ENCODE measurements around the gene SLC22A31.

DNA sequence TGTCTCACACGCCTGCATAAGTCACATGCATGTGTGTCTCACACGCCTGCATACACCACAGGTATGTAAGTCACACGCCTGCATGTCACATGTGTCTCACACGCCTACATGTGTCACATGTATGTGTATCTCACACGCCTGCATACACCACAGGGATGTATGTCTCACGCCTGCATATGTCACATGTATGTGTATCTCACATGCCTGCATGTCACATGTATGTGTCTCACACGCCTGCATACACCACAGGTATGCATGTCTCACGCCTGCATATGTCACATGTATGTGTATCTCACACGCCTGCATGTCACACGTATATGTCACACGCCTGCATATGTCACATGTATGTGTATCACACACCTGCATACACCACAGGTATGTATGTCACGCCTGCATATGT, 42.6 kb downstream of the SLC22A31 start:
- TF ChIP-seq, protein P1, sequence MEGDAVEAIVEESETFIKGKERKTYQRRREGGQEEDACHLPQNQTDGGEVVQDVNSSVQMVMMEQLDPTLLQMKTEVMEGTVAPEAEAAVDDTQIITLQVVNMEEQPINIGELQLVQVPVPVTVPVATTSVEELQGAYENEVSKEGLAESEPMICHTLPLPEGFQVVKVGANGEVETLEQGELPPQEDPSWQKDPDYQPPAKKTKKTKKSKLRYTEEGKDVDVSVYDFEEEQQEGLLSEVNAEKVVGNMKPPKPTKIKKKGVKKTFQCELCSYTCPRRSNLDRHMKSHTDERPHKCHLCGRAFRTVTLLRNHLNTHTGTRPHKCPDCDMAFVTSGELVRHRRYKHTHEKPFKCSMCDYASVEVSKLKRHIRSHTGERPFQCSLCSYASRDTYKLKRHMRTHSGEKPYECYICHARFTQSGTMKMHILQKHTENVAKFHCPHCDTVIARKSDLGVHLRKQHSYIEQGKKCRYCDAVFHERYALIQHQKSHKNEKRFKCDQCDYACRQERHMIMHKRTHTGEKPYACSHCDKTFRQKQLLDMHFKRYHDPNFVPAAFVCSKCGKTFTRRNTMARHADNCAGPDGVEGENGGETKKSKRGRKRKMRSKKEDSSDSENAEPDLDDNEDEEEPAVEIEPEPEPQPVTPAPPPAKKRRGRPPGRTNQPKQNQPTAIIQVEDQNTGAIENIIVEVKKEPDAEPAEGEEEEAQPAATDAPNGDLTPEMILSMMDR (conservative IDR thresholded peaks at IDR 0.05; ENCODE audit: low read depth, low read length) = no peak
- TF ChIP-seq EZH2 (IDR thresholded peaks at IDR 0.05; ENCODE audit: borderline replicate concordance, low read depth, low read length, poor library complexity, severe bottlenecking) = no peak

All from A673 (cell line).